Right cardiac atrium (tissue), 5 donors: Measurements from ENCODE around the gene EHMT1. TPM values are rescaled to one million over a fixed set of nuclear protein-coding genes. Genes with fewer than 3 reads are reported as not detected.

Experiments used
- ATAC-seq, 2 donors: fragments of 200-7000 bp; cut with Tn5 transposase; one replicate each; pipeline versions ENCODE4 v1.8.0 to v1.9.1; 2020; ENCODE audit warnings: moderate library complexity in 2 of 2, mild to moderate bottlenecking in 1 of 2
- DNase-seq, 3 donors: peaks; one replicate each; pipeline ENCODE4 v3.0.0-alpha.2; 2020
- H3K27ac ChIP-seq: one replicate; pipeline ENCODE4 v1.5.1; 2013; ENCODE audit warnings: mild to moderate bottlenecking, low read length, control low read depth, moderate library complexity
- H3K27me3 ChIP-seq: one replicate; pipeline ENCODE4 v1.6.1; 2013; ENCODE audit not compliant: control insufficient read depth, insufficient read depth
- H3K4me1 ChIP-seq: one replicate; pipeline ENCODE4 v1.6.1; 2013; ENCODE audit warnings: low read length; ENCODE audit not compliant: control insufficient read depth, insufficient read depth
- H3K4me3 ChIP-seq: one replicate; pipeline ENCODE4 v1.5.1; 2013; ENCODE audit warnings: low read length, control low read depth
- H3K9me3 ChIP-seq: one replicate; pipeline ENCODE4 v1.6.1; 2013; ENCODE audit warnings: low read length; ENCODE audit not compliant: control insufficient read depth
- WGBS: extraction: QIAGEN DNeasy Blood & Tissue Kit; methylation state at CpG from one replicate; pipeline ENCODE4 v1.1.7; 2013; 5-methylcytosine and 5-hydroxymethylcytosine counted together
- intact Hi-C, 4 donors: fragments of 100-400 bp; cut with DNase I; formaldehyde crosslinking; loops; one replicate each; pipeline versions ENCODE4 v1.11.0 to v1.14.0; 2022 to 2023
- polyA plus RNA-seq: library from polyadenylated mRNA; stranded (reverse); fragments of 200-250 nt; gene quantifications from one replicate; pipeline ENCODE4 v1.2.3, GENCODE V29; 2013
- total RNA-seq, 4 donors: library from RNA; stranded (reverse); fragmentation: NEBNext Ultra II Directional; extraction: Animal tissue kit (Norgen Biotek cat#: 25700); gene quantifications; one replicate each; pipeline ENCODE4 v1.2.1, GENCODE V29; 2021
- donor health status: healthy with polysubstance abuse.
- donor health status: DM: no; HTN: yes; CAD: no.
- donor health status: DM: no; HTN: no; CAD: no.
- donor health status: DM: no; HTN: yes; CAD: no; lungs with severe emphysema.
- donor health status: DM: yes; HTN: yes; CAD: no.

Gene EHMT1
- total and polyA plus RNA-seq, 5 donors, result 23.3 to 38.6 (median 36.0) TPM

- intact Hi-C loops, result no loop called here
- H3K4me3 ChIP-seq, result no peak overlapping the region
- no peaks in the 10 kb centered on the region for H3K27me3 ChIP-seq
- ATAC-seq (no peak), DNase-seq (peak in 1 of 3 donors; percentile 30)
- H3K4me1 ChIP-seq, result no peaks in the 10 kb centered on the region
- H3K9me3 ChIP-seq, result no peaks in the 10 kb centered on the region
- no peak overlapping the region for H3K27ac ChIP-seq
- 95% methylated on average over 19 of the region's 19 CpGs for WGBS
These were observed 178.7 kb downstream of the EHMT1 start for GRCh38 chr9:137797206-137798120.

DNA sequence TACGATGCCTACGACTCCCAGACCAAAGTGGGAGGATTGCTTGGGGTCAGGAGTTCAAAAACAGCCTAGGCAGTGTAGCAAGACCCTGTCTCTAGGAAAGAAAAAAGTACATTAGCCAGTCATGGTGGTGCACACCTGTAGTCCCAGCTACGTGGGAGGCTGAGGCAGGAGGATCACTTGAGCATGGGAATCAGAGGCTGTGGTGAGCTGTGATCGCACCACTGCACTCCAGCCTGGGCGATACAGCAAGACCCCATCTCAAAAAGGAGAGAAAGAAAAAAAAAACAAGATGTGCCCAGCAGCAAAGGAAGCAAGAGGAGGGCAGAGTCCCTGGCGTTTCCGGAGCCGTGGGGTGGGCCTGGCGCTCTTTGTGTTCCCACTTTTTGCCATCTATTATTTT, 179.3 kb downstream of the EHMT1 start:
- over 99% methylated on average over 9 of the region's 9 CpGs for WGBS

GRCh38 chr9:137798901-137799629, 180.3 kb downstream of the EHMT1 start:
- no peaks in the 10 kb centered on the region for H3K27me3 ChIP-seq
- H3K4me1 ChIP-seq, result no peaks in the 10 kb centered on the region
- H3K9me3 ChIP-seq, result no peaks in the 10 kb centered on the region
- ATAC-seq (peak in 1 of 2 donors; percentile 17), DNase-seq (peak in 2 of 3 donors; percentile 32 to 34)
- intact Hi-C loops, result no loop called here
- WGBS, result 93% methylated on average over 21 of the region's 21 CpGs
- H3K4me3 ChIP-seq, result no peak overlapping the region
- no peak overlapping the region for H3K27ac ChIP-seq

More for the DNA sequence above, 179.3 kb downstream of the EHMT1 start:
- DNase-seq, result no peak
- no peaks in the 10 kb centered on the region for H3K4me1 ChIP-seq
- no peak for ATAC-seq
- intact Hi-C loops, result no loop called here
- H3K9me3 ChIP-seq, result no peaks in the 10 kb centered on the region
- no peaks in the 10 kb centered on the region for H3K27me3 ChIP-seq
- no peak overlapping the region for H3K4me3 ChIP-seq
- H3K27ac ChIP-seq, result no peak overlapping the region

DNA sequence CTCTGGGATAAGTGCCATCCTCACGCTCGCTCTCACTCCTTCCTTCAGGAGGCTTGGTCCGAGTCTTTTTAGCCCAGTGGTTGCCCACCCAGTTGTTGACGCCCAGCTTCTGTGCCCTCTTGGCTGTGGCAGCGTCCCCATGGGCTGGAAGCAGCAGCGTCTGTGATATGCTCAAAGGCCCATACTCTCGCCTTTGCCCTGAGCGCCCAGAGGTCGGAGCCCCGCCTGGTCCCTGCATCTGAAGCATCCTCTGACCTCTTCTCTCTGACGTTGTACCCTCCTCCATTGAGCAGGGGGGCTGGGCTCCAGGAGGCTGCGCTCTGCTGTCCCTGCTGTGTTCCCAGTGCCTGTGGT, 180.8 kb downstream of the EHMT1 start:
- Histone ChIP-seq H3K27ac (no peak overlapping the region), H3K9me3 (no peaks in the 10 kb centered on the region), H3K4me1 (no peaks in the 10 kb centered on the region), H3K27me3 (no peaks in the 10 kb centered on the region), H3K4me3 (no peak overlapping the region)
- DNase-seq, result no peak
- intact Hi-C loops, result no loop called here
- WGBS, result 93% methylated on average over 12 of the region's 12 CpGs
- ATAC-seq, result no peak

DNA sequence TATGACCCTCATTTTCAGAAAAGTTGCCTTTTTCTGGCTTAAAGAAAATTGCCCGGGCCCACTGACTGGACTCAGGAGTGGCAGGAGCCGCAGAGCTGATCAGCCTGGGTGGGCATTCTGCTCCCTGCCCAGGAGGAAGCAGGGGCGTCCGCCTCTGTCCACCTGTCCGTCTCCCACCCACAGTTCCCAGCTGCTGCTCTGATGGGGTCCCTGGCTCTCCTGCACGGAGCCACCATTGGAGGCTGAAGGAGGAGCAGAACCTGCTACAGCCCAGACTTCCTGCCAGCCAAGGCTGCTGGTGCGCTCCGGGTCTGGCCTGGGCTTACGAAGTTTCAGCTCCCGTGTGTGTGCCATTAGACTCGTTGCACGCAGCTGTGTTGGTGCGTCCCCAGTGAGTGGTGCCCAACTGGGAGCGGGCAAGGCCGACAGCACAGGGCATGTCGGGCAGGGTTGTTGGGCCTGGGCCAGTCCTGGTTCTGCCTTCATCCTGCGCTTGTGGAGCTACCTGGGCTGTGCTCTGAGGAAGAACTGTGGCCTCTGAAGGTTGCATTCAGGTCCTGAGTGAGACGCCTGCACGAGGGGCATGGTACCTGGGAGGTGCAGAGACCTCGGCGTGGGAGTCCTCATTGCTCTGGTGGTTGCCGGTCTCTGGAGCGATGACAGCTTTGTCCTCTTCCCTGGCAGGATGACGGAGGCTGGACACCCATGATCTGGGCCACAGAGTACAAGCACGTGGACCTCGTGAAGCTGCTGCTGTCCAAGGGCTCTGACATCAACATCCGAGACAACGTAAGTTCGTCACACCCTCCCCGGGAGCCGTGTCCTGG, 181.6 kb downstream of the EHMT1 start:
- Histone ChIP-seq H3K27me3 (no peaks in the 10 kb centered on the region), H3K27ac (no peak overlapping the region), H3K9me3 (no peaks in the 10 kb centered on the region), H3K4me1 (no peaks in the 10 kb centered on the region), H3K4me3 (no peak overlapping the region)
- no peak for DNase-seq
- no peak for ATAC-seq
- 90% methylated on average over 31 of the region's 31 CpGs for WGBS
- intact Hi-C loops, result no loop called here

DNA sequence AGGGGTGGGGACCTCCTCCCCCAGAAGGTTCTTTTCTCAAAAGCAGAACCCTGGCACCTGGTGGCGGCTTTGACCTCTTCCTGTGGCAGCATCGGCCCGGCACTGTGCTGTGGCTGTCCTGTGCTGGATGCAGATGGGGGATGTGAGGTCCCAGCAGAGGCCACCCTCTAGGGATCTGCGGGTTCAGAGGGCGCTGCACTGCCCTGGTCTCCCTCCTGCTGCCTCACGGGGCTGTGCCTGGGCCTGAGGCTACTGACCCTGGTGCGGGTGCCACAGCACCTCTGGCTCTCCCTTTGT, 182.2 kb downstream of the EHMT1 start:
- ATAC-seq (no peak), DNase-seq (no peak)
- H3K4me1 ChIP-seq, result no peaks in the 10 kb centered on the region
- no peak overlapping the region for H3K27ac ChIP-seq
- intact Hi-C loops, result no loop called here
- WGBS, result 92% methylated on average over 7 of the region's 7 CpGs
- no peak overlapping the region for H3K4me3 ChIP-seq
- H3K27me3 ChIP-seq, result no peaks in the 10 kb centered on the region
- no peaks in the 10 kb centered on the region for H3K9me3 ChIP-seq

DNA sequence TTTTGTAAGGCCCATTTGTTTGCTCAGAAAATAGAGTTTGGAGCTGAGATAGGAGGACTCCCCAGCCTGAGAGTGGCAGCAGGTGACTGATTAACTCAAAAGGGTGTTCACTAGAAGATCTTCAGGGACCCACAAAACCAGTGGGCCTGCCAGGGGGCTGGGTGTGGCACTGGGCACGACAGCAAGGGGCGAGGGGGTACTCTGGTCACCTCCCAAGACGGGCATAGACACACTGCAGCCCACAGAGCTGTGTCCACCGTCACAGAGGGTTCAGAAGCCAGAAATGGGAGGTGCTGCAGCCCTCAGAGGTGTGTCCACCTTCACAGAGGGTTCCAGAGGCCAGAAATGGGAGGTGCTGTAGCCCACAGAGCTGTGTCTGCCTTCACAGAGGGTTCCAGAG, 183.2 kb downstream of the EHMT1 start:
- DNase-seq (no peak), ATAC-seq (no peak)
- intact Hi-C loops, result no loop called here
- Histone ChIP-seq H3K4me1 (no peaks in the 10 kb centered on the region), H3K9me3 (no peaks in the 10 kb centered on the region), H3K27me3 (no peaks in the 10 kb centered on the region), H3K27ac (no peak overlapping the region), H3K4me3 (no peak overlapping the region)
- 95% methylated on average over 4 of the region's 4 CpGs for WGBS

GRCh38 chr9:137802521-137803243, 183.9 kb downstream of the EHMT1 start:
- Histone ChIP-seq H3K27ac (no peak overlapping the region), H3K27me3 (no peaks in the 10 kb centered on the region), H3K4me1 (no peaks in the 10 kb centered on the region), H3K4me3 (no peak overlapping the region), H3K9me3 (no peaks in the 10 kb centered on the region)
- ATAC-seq (no peak), DNase-seq (peak in 1 of 3 donors; percentile 38)
- intact Hi-C loops, result no loop called here
- 95% methylated on average over 19 of the region's 19 CpGs for WGBS

DNA sequence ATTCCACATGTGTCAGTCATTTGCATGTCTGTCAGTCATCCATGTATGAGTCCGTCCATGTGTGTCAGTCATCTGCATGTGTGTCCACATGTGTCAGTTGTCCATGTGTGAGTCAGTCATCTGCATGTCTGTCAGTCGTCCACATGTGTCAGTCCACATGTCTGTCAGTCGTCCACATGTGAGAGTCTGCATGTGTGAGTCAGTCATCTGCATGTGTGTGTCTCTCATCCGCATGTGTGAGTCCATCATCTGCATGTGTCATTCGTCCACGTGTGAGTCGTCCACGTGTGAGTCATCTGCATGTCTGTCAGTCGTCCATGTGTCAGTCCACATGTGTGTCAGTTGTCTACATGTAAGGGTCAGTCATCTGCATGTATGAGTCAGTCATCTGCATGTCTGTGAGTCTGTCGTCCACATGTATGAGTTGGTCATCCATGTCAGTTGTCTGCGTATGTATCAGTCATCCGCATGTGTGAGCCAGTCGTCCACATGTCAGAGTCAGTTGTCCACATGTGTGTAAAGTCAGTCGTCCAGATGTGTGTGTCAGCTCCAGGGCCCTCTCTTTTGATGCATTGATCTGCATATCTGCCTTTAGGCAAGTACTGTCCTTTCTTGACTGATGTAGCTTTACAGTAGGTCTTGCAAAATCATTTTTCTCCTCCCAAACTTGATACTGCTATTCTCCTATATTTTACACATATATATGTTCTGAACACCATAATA, 186.3 kb downstream of the EHMT1 start:
- ATAC-seq, result no peak
- DNase-seq, result no peak
- Histone ChIP-seq H3K4me1 (no peaks in the 10 kb centered on the region), H3K4me3 (no peak overlapping the region), H3K27ac (no peak overlapping the region), H3K27me3 (no peaks in the 10 kb centered on the region), H3K9me3 (no peaks in the 10 kb centered on the region)
- intact Hi-C loops, result no loop called here
- WGBS, result 95% methylated on average over 14 of the region's 14 CpGs
